GM12878 (cell line): Measurements from ENCODE around the gene FKBP1B. TPM values are rescaled to one million over a fixed set of nuclear protein-coding genes. Genes with fewer than 3 reads are reported as not detected.

ENCODE experiments used
- ATAC-seq: fragments of 200-7000 bp; cut with Tn5 transposase; 3 replicates; pipeline ENCODE4 v1.9.1; 2020; ENCODE audit warnings: mild to moderate bottlenecking, moderate library complexity
- BruUV-seq: library from RNA; stranded (reverse); fragments of 400-500 nt; replicated peaks from 2 replicates; lab custom pipeline; 2021; lab: Mats Ljungman, UMichigan
- CTCF ChIA-PET: fragments of 300-600 bp; sonication (Branson Sonifier 250); formaldehyde crosslinking; extraction: SDS; loops from one replicate; lab custom pipeline; 2021; ENCODE audit warnings: inconsistent platforms; lab: Yijun Ruan, JAX
- POLR2A ChIA-PET: fragments of 350-600 bp; formaldehyde crosslinking; extraction: SDS; loops from one replicate; lab custom pipeline; 2021; ENCODE audit warnings: inconsistent platforms; lab: Charles Lee
- RAD21 ChIA-PET: fragments of 300-600 bp; sonication (Branson Sonifier 250); formaldehyde crosslinking; loops from one replicate; lab custom pipeline; 2023; ENCODE audit warnings: antibody characterized with exemption; ENCODE audit not compliant: unreplicated experiment; lab: Charles Lee
- SMC1A ChIA-PET: fragments of 300-600 bp; sonication (Branson Sonifier 250); formaldehyde crosslinking; loops from one replicate; lab custom pipeline; 2023; ENCODE audit not compliant: unreplicated experiment, uncharacterized antibody; lab: Charles Lee
- DNase-seq: peaks from one replicate; pipeline ENCODE4 v3.0.0-alpha.2; 2011; ENCODE audit warnings: low read depth, low spot score
- FAIRE-seq: peaks from 3 replicates; lab custom pipeline; 2011; peaks lifted over from hg19 to GRCh38; lab: Jason Lieb, UNC
- H2AFZ ChIP-seq: 2 replicates; pipeline ENCODE4 v1.6.0; 2011; ENCODE audit warnings: low read depth, low read length, control low read depth; ENCODE audit not compliant: control insufficient read depth
- H3K27ac ChIP-seq: 2 replicates; pipeline ENCODE4 v1.5.1; 2011; ENCODE audit warnings: control low read depth; ENCODE audit not compliant: control insufficient read depth, insufficient read depth
- H3K27me3 ChIP-seq, 2 experiments: replicated peaks in 1 of 2; 2 replicates each; pipeline versions ENCODE4 v1.6.0 to v1.6.1; 2011; ENCODE audit warnings: low read length in 1 of 2; ENCODE audit not compliant: control insufficient read depth in 2 of 2, insufficient read depth in 2 of 2
- H3K36me3 ChIP-seq, 2 experiments: 2 replicates each; pipeline ENCODE4 v1.5.1; 2011; ENCODE audit warnings: low read length in 1 of 2; ENCODE audit not compliant: control insufficient read depth in 2 of 2, insufficient read depth in 2 of 2
- H3K4me1 ChIP-seq: 2 replicates; pipeline ENCODE4 v1.6.1; 2011; ENCODE audit warnings: mild to moderate bottlenecking, low read length, moderate library complexity, mixed read lengths; ENCODE audit not compliant: control insufficient read depth, insufficient read depth
- H3K4me2 ChIP-seq: 2 replicates; pipeline ENCODE4 v1.6.0; 2011; ENCODE audit warnings: control low read depth; ENCODE audit not compliant: control insufficient read depth, insufficient read depth
- H3K4me3 ChIP-seq: fragments of 200-600 bp; sonication (generic); 2 replicates; pipeline ENCODE4 v1.5.1; 2016
- H3K79me2 ChIP-seq: 2 replicates; pipeline ENCODE4 v1.6.0; 2011; ENCODE audit warnings: low read length; ENCODE audit not compliant: control insufficient read depth, insufficient read depth
- H3K9ac ChIP-seq: 2 replicates; pipeline ENCODE4 v1.8.0; 2011; ENCODE audit warnings: low read length, control low read depth, mixed read lengths; ENCODE audit not compliant: control insufficient read depth, insufficient read depth
- H3K9me3 ChIP-seq: replicated peaks from 3 replicates; pipeline ENCODE4 v1.5.1; 2011; ENCODE audit warnings: mild to moderate bottlenecking, low read length; ENCODE audit not compliant: control insufficient read depth, insufficient read depth
- H4K20me1 ChIP-seq: 2 replicates; pipeline ENCODE4 v1.6.0; 2011; ENCODE audit not compliant: control insufficient read depth, insufficient read depth
- SUZ12 ChIP-seq: fragments of 200-600 bp; sonication (generic); IDR thresholded peaks from one replicate; pipeline ENCODE4 v1.6.1; 2018; ENCODE audit warnings: antibody characterized with exemption, mild to moderate bottlenecking; ENCODE audit not compliant: unreplicated experiment
- WGBS: methylation state at CpG from one replicate; pipeline ENCODE4 v1.1.6; 2016; ENCODE audit warnings: low lambda C conversion rate; ENCODE audit not compliant: insufficient replicate concordance, insufficient coverage; ENCODE audit errors: missing lambda C conversion rate; 5-methylcytosine and 5-hydroxymethylcytosine counted together
- in situ Hi-C: fragments of 300-500 bp; cut with MboI; formaldehyde crosslinking; loops from 9 replicates; pipeline ENCODE4 v1.14.3; 2018; ENCODE audit warnings: mixed read lengths
- intact Hi-C: fragments of 100-400 bp; cut with micrococcal nuclease; formaldehyde crosslinking; loops from one replicate; pipeline ENCODE4 v1.14.2; 2022; ENCODE audit not compliant: unreplicated experiment
- polyA plus RNA-seq, 11 experiments: library from polyadenylated mRNA; depleted of rRNA in 4 of 11; unstranded in 6 of 11; stranded (reverse) in 5 of 11; fragments of >200 nt; fragmentation: Nextera tagmentation in 4 of 11; fragmentation: Illumina TruSeq in 1 of 11; extraction: Ambion mirVana in 4 of 11; extraction: Trizol in 1 of 11; gene quantifications; 1 replicate in 1 of 11; 2 replicates in 10 of 11; pipeline versions ENCODE4 v1.2.1 to v1.2.3, GENCODE V29; 2011 to 2016; ENCODE audit warnings: inconsistent platforms in 2 of 11, missing spikeins in 2 of 11, low read depth in 1 of 11
- total RNA-seq, 4 experiments: library from RNA; depleted of rRNA in 3 of 4; stranded (reverse); fragments of >200 nt in 3 of 4; fragmentation: Illumina TruSeq in 1 of 4; extraction: Trizol in 1 of 4; gene quantifications; 2 replicates each; pipeline versions ENCODE4 v1.2.1 to v1.2.3, GENCODE V29; 2013 to 2021
- TF ChIP-seq, protein P1 (sequence below): fragments of 450-650 bp; IDR thresholded peaks from 2 replicates; pipeline ENCODE4 v1.6.1; 2017; ENCODE audit warnings: mild to moderate bottlenecking, low read depth, inconsistent platforms; ENCODE audit not compliant: poor library complexity, severe bottlenecking

FKBP1B gene
- total and polyA plus RNA-seq, 10 of the 15 experiments (the other 5 are each of a cell fraction or from before 2014, with no cell fraction given) = 0.18 to 0.53 (median 0.24) TPM

DNA sequence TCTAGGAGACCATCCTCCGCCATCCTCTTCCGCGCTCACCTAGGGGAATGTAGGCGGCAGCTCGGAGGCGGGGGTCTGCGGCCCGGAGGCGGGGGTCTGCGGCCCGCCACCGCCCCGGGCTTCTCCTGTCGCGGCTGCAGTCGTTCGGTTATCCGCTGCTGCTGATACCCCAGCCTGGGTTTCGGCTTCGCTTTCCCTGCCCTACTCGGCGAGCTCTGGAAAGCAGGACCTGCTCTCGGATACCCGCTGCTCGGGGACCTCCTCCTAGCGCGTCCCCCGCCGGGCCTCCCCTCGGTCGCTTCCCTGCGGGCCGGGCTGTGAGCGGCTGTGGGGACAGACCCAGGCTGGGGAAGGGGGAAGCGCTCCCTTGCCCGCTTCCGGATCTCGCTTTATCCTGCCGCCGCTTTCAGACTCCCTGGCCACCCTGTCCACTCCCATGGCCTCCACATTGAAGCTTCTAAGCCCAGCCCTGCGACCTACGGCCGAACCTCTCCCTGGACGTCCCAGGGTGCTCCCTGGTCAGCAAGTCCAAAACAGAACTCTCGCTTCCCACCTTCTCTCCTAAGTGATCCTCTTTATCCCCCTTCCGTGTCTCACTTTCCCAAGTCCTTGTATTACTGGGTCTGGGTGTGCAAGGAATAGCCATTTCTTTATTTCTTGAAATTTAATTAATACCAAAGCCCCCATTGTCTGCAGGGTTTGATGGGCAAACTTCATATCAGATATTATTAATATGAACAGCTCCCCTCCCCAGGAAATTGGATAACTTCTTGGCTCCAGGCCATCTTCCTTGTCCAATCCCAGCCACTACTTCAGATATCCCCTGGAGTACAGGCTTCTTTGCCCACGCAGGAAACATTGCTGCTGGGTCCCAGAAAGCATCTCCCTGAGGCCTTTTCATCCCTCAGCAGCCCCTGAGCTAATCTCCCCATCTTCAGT lies 769 bp downstream of the FKBP1B start:
- in situ Hi-C loops (no loop called here), intact Hi-C loops (no loop called here)
- POLR2A ChIA-PET = interaction anchor here (1.0 to 1.1 kb wide), 2 partner anchors 11 to 17 kb away, joined by 3 read pairs; no protein-coding TSS in a partner anchor
- Histone ChIP-seq H3K27ac (no peak overlapping the region), H3K36me3 (no peaks in the 10 kb centered on the region), H3K4me3 (peak overlapping the region; percentile 54; the same call in 1 of the 2 replicates), H3K4me1 (peaks cover 11% of the 10 kb centered on the region), H3K9me3 (no peaks in the 10 kb centered on the region), H2AFZ (no peak overlapping the region; the same call in 1 of the 2 replicates), H4K20me1 (no peaks in the 10 kb centered on the region), H3K27me3 (peaks cover 0 to 5% of the 10 kb centered on the region in 2 experiments; a peak in 3 of 4 replicates), H3K79me2 (peaks cover 7% of the 10 kb centered on the region), H3K9ac (no peak overlapping the region), H3K4me2 (peak overlapping the region; percentile 90; the same call in 1 of the 2 replicates)
- no peak for FAIRE-seq
- no peak for ATAC-seq
- TF ChIP-seq SUZ12 = peak; percentile 46
- TF ChIP-seq, protein P1, sequence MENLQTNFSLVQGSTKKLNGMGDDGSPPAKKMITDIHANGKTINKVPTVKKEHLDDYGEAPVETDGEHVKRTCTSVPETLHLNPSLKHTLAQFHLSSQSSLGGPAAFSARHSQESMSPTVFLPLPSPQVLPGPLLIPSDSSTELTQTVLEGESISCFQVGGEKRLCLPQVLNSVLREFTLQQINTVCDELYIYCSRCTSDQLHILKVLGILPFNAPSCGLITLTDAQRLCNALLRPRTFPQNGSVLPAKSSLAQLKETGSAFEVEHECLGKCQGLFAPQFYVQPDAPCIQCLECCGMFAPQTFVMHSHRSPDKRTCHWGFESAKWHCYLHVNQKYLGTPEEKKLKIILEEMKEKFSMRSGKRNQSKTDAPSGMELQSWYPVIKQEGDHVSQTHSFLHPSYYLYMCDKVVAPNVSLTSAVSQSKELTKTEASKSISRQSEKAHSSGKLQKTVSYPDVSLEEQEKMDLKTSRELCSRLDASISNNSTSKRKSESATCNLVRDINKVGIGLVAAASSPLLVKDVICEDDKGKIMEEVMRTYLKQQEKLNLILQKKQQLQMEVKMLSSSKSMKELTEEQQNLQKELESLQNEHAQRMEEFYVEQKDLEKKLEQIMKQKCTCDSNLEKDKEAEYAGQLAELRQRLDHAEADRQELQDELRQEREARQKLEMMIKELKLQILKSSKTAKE = no peak
- no TSS peak for BruUV-seq
- RAD21 ChIA-PET = no interaction called here
- DNase-seq = no peak
- CTCF ChIA-PET = interaction anchor here (0.9 to 3.7 kb wide), 3 partner anchors 32 to 226 kb away, joined by 3 to 26 read pairs (median 5); partner anchors contain the start of gene ATAD2B
- SMC1A ChIA-PET = interaction anchor here (1.3 kb wide), 1 partner anchor 10 kb away, joined by 3 read pairs; no protein-coding TSS in a partner anchor
- WGBS = 22% methylated on average over 45 of the region's 47 CpGs
